Measurements from ENCODE around the gene JPH2. TPM values are rescaled to one million over a fixed set of nuclear protein-coding genes. Genes with fewer than 3 reads are reported as not detected.

The JPH2 gene
- total and polyA plus RNA-seq, 9 donors: 0.48 to 27.4 (median 3.0) TPM

- H3K27me3 ChIP-seq: no peaks in the 10 kb centered on the region
- H3K9me3 ChIP-seq: no peaks in the 10 kb centered on the region
- peaks cover 1% of the 10 kb centered on the region for H3K4me1 ChIP-seq (ENCODE audit: insufficient read depth)
- intact Hi-C loops (cut with DNase I): loop anchor here (5.0 to 10.0 kb wide), 4 partner anchors 332 to 640 kb away; no protein-coding TSS in a partner anchor
- WGBS, 3 donors: 72 to 84% (median 74%) methylated on average over 2 of the region's 2 CpGs
- no peak overlapping the region for H3K27ac ChIP-seq
- TF ChIP-seq POLR2A (IDR thresholded peaks at IDR 0.05): no peak
- no peak for TF ChIP-seq EP300 (IDR thresholded peaks at IDR 0.05)
- TF ChIP-seq, protein P1, sequence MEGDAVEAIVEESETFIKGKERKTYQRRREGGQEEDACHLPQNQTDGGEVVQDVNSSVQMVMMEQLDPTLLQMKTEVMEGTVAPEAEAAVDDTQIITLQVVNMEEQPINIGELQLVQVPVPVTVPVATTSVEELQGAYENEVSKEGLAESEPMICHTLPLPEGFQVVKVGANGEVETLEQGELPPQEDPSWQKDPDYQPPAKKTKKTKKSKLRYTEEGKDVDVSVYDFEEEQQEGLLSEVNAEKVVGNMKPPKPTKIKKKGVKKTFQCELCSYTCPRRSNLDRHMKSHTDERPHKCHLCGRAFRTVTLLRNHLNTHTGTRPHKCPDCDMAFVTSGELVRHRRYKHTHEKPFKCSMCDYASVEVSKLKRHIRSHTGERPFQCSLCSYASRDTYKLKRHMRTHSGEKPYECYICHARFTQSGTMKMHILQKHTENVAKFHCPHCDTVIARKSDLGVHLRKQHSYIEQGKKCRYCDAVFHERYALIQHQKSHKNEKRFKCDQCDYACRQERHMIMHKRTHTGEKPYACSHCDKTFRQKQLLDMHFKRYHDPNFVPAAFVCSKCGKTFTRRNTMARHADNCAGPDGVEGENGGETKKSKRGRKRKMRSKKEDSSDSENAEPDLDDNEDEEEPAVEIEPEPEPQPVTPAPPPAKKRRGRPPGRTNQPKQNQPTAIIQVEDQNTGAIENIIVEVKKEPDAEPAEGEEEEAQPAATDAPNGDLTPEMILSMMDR (IDR thresholded peaks at IDR 0.05): no peak
- H3K4me3 ChIP-seq: no peak overlapping the region
- H3K36me3 ChIP-seq: no peaks in the 10 kb centered on the region
- DNase-seq: no peak
Observed at GRCh38 chr20:44084439-44084838, 102.5 kb downstream of the JPH2 start.

DNA sequence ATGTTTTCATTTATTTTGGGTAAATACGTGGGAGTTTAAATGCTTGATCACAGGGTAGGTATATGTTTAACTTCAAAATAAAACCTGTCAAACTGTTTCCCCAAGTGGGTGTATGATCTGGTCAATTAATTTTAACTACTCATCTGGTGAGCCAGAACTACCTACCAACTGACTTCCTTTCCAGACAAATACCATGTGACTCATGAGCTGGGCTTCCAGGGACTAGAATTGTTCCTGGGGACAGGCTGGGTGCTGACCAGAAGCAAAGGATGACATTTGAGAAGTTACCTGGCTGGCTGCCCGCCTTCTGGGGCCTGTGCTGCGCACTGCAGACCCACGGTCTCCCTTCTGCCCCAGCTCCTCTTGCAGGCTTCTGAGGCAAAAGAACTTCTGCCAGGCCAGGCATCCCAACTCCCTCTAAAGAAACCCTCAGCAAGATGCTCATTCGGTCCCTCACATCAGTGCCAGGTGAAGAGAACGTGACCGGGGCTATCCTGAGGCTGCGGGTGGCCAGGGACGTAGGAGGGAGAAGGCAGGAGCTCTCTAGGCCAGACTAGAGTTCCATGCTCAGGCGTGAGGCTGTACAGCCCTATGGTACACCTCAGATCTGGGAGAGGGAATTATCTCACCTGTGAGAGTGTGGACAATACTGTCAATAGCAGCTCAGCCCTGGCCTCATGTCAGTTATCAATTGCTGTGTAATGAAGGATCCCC, 103.6 kb downstream of the JPH2 start:
- Histone ChIP-seq H3K27ac (no peak overlapping the region), H3K4me1 (ENCODE audit: insufficient read depth) (peaks cover 1% of the 10 kb centered on the region), H3K4me3 (no peak overlapping the region), H3K27me3 (no peaks in the 10 kb centered on the region), H3K9me3 (no peaks in the 10 kb centered on the region), H3K36me3 (no peaks in the 10 kb centered on the region)
- DNase-seq: no peak
- TF ChIP-seq, protein P1 (IDR thresholded peaks at IDR 0.05): no peak
- TF ChIP-seq EP300 (IDR thresholded peaks at IDR 0.05): no peak
- no peak for TF ChIP-seq POLR2A (IDR thresholded peaks at IDR 0.05)
- 75 to 83% (median 75%) methylated on average over 10 of the region's 10 CpGs for WGBS, 3 donors
- intact Hi-C loops (cut with DNase I): loop anchor here (5.0 to 10.0 kb wide), 4 partner anchors 331 to 639 kb away; no protein-coding TSS in a partner anchor

DNA sequence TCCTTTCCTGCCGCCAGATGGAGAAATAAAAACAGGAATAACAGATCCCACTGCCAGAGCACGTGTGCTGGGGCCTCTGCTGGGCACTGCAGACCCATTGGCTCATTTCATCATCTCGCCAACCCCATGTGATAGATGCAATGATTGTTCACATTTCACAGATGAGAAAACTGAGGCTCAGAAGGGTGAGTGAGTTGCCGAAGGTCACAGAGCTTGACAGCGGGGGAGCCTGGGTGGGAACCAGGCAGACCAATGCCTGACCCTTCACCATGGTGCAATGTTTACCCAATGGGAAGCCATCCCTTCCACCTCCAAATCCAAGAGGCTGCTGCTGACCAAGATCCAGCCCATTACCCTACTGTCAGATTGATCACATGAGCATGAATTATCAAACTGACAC, 105.1 kb downstream of the JPH2 start:
- 65 to 77% (median 75%) methylated on average over 5 of the region's 5 CpGs for WGBS, 3 donors
- no peak overlapping the region for H3K27ac ChIP-seq

DNA sequence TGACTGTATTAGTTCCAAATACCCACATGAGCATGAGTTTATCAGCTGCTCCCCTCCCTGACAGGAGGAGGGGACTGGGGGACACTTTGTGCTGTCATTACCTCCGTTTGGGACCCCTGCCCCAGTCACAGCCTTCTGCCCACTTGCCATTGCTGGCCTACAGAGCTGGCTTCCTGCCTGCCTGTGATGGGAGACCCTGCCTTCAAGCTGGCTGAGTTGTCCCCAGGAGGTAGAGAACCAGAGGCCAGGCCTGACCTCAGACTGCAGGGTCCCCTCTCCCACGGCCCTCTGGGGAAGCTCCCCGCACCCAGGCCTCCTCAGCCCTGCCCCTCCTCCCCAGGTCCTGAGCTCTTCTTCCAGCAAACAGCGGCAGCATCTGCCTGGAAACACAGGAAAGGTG, 105.5 kb downstream of the JPH2 start:
- WGBS, 3 donors: 51 to 56% (median 51%) methylated on average over 4 of the region's 4 CpGs
- Histone ChIP-seq H3K4me3 (no peak overlapping the region), H3K9me3 (no peaks in the 10 kb centered on the region), H3K4me1 (ENCODE audit: insufficient read depth) (peaks cover 1% of the 10 kb centered on the region), H3K27ac (no peak overlapping the region), H3K36me3 (no peaks in the 10 kb centered on the region), H3K27me3 (no peaks in the 10 kb centered on the region)
- DNase-seq: no peak
- no peak for TF ChIP-seq EP300 (IDR thresholded peaks at IDR 0.05)
- TF ChIP-seq, protein P1 (IDR thresholded peaks at IDR 0.05): no peak
- TF ChIP-seq POLR2A (IDR thresholded peaks at IDR 0.05): no peak
- intact Hi-C loops (cut with DNase I): loop anchor here (5.0 to 10.0 kb wide), 4 partner anchors 329 to 637 kb away; no protein-coding TSS in a partner anchor

More for the DNA sequence above, 105.1 kb downstream of the JPH2 start:
- intact Hi-C loops (cut with DNase I): loop anchor here (5.0 to 10.0 kb wide), 4 partner anchors 330 to 637 kb away; no protein-coding TSS in a partner anchor
- TF ChIP-seq POLR2A (IDR thresholded peaks at IDR 0.05) (no peak), EP300 (IDR thresholded peaks at IDR 0.05) (no peak)
- TF ChIP-seq, protein P1 (IDR thresholded peaks at IDR 0.05): no peak
- Histone ChIP-seq H3K27me3 (no peaks in the 10 kb centered on the region), H3K9me3 (no peaks in the 10 kb centered on the region), H3K4me1 (ENCODE audit: insufficient read depth) (peaks cover 1% of the 10 kb centered on the region), H3K4me3 (no peak overlapping the region), H3K36me3 (no peaks in the 10 kb centered on the region)
- DNase-seq: no peak
